Right lung (tissue), 5 donors: ENCODE measurements around the gene TACR2. TPM values are rescaled to one million over a fixed set of nuclear protein-coding genes. Genes with fewer than 3 reads are reported as not detected.

ENCODE experiments used
- DNase-seq, 2 donors: peaks; one replicate each; pipeline ENCODE4 v3.0.0-alpha.2; 2013
- polyA plus RNA-seq, 5 donors: library from polyadenylated mRNA; unstranded; fragments of 120-200 nt; gene quantifications; one replicate each; pipeline versions ENCODE4 v1.2.1 to v1.2.3, GENCODE V29; 2013; ENCODE audit warnings: inconsistent platforms in 1 of 5, low replicate concordance in 1 of 5; ENCODE audit not compliant: insufficient read length in 5 of 5, insufficient read depth in 1 of 5

Gene TACR2
- polyA plus RNA-seq, 5 donors = 0.45 to 1.0 (median 0.57) TPM

DNA sequence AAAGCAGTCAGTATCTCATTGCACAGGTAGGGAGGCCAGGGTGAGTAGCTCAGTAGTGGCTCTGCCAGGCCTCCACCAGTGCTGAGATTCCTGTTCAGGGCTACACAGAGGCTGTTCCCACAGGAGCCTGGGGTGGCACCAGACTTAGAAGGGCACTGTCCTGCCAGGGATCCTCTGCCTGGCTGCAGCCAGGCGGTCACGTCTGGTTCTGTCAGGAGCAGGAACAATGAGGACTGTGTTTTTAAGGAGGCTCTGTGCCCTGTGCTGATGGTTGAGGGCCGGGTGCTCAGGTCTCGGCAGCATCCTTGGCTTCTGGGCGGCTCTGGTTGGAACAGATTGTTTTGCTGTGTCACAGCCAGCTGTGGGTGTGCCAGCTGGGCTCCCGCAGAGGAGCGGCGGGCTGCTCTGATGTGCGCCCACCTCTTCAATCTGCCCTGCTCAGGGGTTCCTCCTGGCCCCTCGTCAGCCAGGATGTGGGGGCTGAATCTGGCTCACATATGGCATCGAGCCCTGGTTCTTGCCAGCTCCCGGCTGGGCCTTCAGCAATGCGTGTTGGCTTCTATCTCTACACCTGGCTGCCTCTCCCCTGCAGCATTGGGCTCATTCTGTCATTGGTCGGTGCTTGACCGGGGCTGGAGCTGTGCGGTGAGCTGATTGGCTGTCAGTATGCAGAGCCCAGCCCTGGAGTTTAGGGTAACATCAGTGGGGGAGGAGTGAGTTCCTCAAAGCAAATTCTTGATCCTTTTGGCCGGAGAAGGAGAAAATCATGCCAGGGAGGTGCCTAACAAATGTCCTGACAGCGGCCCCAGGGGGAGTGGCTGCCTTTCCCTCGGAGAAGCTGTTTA is 41.2 kb downstream of the TACR2 start:
- DNase-seq = peak; percentile 57 to 61

DNA sequence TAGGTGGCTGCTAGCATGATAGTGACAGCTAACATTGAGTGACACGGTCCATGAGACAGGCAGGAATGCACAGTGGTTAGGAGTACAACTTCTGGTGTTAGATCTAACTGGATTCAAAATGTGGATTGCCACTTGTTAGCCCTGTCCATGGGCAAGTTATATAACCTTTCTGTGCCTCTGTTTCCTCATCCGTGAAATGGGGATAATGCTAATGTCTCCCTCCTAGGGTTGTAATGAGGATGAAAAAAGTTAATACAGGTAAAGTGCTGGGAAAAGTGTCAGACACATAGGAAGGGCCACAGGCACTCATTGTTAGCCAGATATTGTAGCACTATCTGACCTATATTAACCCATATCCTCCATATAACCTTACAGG is 41.8 kb downstream of the TACR2 start:
- DNase-seq = no peak

DNA sequence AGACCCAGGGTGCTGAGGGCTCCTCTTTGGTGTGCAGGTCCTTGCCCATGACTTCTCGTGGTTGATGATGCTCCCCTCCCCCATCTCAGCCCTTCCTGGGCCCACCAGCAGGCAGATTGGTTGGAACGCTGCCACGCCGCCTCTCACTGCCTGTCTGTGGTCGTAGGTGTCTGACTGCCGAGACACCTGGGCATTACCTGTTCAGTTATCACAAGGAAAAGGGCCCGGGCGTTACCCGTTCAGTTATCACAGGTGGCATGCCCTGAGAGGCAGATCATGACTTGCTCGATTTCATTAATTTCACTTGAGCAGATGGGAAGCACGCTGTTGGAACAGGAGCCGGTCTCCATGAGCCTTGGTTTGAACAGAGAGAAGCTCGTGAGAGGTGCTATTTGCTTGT is 42.5 kb downstream of the TACR2 start:
- no peak for DNase-seq

DNA sequence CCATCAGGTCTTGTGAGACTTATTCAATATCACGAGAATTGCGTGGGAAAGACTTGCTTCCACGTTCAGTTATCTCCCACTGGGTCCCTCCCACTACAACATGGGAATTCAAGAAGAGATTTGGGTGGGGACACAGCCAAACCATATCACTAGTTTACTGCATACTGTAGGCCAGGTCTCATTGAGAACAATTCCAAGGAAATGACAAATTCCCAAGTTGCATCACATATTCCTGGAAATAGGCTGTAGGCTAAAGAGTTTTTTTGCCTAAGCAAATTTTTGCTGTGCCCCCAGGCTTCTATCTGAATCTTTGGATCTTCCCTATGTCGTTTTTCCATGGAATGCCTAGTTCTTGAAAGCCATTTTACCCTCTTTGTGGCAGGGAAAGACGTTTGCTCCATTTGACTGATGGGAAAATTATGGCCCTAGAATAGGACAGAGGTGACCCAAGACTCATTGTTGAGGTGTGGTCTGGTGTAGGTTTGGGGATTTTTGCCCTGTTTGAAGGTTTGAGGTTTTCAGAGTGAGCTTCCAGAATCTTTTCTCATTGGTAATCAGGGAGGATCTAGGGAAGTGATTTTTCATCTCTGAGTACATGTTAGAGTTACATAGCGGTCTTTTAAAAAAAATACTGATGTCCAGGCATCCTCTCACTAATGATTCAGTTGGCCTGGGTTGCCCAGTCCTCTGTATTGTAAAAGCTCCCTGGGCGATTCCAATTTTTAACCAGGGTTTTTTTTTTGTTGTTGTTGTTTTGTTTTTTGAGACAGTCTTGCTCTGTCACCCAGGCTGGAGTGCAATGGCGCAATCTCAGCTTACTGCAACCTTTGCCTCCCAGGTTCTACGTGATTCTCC is 44.4 kb downstream of the TACR2 start:
- no peak for DNase-seq

DNA sequence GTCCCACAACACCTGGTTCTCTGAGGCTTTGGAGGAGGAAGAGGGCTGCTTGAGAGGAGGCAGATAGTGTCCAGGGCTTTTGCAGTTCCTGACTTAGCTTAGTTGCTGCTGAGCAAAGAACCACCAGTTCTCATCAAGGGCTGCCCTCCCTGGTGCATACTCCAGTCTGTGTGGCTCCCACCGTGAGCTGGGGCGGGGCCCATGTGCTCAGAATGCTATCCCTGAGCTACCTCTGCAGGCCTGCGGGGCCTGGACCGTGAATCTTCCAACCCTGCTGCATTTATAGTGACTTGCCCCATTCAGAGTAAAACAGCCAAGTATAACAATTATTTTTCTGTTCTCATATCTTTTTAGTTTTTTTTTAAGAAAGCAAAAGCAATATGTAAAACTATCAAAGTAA is 49.2 kb downstream of the TACR2 start:
- no peak for DNase-seq

DNA sequence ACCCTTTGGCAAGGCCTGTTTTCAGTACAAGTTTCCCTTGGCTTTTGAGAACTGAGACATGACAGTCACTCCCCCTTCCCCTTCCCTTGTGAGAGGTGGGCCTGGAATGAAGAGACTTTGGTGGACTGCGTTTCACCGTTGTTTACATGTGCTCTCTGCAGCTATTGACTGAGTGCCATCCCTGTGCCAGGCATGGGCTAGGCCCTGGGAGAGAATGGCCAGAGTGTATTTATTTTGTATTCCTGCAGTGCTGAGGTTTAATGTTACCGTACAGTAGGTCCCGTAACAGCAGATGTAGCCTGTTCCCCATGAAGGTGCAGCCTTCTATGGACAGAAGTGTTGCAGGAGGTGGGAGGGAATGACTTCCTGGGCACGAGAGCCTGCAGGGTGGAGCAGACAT is 50.0 kb downstream of the TACR2 start:
- DNase-seq = no peak

DNA sequence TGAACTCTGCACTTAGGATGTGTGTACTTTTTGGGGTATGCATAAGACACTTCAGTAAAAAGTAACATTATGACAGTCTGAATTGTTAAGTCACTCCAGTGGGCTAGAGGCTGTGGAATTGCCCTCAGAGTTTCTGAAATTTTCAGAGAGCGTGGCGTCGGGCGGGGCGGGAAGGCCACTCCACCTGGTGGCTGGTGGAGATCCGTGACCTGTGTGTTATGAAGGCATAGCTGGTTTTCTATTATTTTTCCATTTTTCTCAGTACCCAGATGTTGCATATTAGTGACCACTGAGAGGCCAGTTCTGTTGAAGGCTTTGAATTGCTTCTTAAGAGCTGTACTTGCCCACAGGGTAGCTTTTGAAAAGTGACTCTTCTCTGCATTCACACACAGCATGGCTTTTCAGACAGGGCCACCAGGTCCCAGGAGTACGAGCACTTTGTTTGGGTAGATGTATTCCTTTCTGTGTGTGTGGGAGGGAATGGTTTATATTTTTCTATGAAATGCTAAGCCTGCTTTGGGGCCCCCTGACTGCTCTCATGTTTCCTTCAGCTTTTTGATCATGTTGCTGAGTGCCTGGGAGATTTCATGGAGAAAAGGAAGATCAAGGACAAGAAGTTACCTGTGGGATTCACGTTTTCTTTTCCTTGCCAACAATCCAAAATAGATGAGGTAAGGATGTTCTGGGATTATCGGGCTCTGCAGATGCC is 52.3 kb downstream of the TACR2 start:
- no peak for DNase-seq

DNA sequence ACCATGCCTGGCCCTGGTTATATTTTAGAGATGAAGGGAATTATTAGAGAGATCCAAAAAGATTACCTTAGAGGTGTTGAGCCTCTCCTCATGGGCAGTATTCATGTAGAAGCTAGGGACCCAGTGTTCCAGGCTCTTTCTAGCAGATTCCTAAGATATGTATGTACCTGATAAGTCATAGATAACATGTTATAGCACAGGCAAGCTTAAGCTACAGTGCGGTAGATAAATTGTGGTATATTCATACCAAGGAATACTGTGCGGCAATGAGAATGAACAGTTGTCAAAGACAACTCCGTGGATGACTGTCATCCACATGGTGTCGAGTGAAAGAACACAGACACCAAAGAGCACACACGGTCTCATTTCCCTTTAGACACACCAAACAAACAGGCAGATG is 53.1 kb downstream of the TACR2 start:
- no peak for DNase-seq

DNA sequence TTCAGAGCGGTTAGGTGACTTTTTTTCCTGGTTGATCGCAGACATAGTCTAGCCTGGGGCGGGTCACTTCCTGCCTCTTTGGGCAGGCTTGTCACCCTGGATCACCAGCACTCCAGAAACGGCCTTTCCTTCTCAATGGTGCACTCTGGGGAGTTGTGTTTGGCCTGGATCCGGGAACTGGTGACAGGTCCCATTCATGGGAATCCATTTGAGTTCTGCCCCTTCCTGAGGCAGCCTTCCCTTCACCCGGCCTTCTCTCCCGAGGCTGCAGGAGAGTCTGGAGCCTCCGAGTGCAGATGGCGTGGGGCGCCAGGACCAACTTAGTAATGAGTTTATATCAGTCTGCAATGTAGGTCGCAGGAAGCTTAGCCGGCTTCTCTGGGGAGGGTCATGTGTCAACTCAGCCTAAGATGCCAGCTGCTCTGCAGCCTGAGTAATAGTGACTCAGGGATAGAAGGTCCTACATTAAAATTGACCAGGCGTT is 54.2 kb downstream of the TACR2 start:
- no peak for DNase-seq

DNA sequence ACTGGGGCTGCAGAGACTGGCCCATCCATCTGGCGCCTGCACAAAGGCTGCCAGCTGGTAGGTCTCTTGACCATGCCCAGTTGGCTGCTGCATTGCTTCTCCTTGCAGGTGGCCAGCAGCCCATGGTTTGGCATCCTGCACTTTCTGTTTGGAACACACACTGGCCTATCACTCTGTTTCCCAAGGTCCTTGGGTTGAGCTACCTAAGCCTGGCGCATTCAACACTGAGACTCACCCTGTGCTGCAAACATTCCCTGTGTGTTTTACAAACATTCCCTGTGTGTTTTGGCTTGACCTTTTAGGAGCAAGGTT is 55.5 kb downstream of the TACR2 start:
- DNase-seq = no peak

DNA sequence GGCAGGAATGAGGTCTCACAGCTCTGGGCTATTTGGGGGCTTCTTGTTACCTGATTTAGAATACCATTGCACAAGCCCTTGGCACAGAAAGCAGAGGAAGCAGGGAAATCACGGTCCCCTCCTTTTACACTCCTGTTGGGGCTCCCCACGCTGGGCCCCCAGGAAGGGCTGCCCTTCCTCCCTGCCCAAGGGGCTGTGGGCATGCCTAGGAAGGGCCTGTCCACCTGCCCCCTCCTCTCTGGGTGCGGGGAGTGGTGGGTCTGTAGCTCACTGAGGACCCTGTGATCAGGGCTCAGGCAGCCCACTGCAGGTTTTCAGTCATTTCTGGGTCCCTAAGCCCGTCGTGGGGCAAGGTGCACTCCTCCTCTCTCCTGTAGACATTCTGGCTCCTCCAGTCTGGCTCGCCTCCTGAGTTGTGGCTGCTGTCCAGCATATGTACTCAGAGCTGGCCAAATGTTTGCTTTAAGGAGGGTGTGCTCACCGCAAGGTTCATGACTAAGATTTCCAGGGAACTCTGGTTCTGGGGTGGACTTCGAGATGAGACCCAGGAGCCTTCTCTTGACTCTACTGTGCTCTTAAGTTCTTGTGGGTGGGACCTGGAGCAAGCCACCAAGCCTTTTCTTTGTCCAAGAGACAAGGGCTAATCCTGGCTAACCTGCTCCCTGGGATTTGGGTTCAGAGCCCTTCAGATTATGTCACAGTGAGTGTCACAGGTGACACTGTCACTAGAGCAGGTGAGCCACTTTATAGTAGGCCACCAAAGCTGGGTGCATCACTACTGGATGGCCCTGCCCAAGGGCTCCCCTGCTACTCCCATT is 56.0 kb downstream of the TACR2 start:
- DNase-seq = peak in 1 of 2 donors; percentile 52

DNA sequence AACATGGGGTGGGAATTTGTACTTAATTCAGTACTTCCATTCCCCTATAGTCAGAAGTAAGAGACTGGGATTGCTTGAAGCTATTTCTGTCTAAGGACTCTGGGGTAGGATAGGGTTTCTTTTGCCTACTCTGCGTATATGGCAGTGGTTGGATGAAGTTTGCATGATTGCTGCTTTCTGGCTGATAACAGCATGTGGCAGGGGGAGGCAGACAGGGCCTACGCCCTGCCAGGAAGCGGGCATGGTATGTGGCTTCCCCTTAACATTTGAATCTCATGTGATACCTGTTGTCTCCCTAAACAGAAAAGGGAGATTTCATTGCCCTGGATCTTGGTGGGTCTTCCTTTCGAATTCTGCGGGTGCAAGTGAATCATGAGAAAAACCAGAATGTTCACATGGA is 57.1 kb downstream of the TACR2 start:
- no peak for DNase-seq

DNA sequence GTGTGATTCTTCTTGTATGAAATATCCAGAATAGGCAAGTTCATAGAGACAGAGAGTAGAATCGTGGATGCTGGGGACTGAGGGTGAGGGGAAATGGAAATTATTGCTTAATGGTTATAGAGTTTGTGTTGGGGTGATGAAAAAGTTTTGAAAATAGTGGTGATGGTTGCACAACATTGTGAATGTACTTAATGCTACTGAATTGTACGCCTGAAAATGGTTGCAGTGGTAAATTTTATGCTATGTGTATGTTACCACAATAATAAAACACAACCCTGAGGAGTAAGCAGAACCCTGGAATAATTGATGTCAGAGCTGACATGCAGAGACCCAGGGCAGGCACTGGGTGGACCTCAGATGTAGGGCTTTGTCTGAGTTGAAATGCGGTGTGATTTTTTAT is 57.6 kb downstream of the TACR2 start:
- no peak for DNase-seq

DNA sequence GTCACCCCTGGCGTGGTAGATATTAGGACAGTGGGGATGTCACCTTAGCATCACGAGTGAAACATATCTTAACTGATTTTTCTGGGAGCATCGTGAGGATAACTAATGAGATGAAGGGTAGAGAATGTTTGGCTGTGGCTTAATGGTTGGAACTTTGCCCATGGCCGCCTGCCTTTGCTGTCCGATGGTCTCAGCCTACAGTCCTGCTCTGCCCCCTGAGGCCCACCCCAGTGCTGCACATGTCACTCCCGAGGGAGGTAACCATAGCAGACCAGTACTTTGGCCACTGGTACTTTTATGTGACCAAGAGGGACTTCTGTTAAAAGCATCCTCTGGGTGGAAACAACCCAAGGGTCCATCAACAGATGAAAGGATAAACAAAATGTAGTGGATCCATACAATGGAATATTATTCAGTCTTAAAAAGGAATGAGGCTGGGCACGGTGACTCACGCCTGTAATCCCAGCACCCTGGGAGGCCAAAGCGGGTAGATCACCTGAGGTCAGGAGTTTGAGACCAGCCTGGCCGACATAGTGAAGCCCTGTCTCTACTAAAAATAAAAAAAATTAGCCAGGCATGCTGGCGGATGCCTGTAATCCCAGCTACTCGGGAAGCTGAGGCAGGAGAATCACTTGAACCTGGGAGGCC is 58.4 kb downstream of the TACR2 start:
- DNase-seq = no peak

DNA sequence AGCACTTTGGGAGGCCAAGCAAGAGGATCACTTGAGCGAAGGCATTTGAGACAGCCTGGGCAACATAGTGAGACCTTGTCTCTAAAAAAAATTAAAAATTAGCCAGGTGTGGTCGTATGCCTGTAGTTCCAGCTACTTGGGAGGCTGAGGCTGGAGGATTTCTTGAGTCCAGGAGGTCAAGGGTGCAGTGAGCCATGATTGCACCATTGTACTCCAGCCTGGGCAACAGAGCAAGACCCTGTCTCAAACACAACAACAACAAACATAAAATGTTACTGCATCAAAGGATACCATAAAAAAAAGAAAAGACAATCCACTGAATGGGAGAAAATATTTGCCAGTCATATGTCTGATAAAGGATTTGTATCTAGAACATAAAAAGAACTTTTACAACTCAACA is 60.5 kb downstream of the TACR2 start:
- no peak for DNase-seq

DNA sequence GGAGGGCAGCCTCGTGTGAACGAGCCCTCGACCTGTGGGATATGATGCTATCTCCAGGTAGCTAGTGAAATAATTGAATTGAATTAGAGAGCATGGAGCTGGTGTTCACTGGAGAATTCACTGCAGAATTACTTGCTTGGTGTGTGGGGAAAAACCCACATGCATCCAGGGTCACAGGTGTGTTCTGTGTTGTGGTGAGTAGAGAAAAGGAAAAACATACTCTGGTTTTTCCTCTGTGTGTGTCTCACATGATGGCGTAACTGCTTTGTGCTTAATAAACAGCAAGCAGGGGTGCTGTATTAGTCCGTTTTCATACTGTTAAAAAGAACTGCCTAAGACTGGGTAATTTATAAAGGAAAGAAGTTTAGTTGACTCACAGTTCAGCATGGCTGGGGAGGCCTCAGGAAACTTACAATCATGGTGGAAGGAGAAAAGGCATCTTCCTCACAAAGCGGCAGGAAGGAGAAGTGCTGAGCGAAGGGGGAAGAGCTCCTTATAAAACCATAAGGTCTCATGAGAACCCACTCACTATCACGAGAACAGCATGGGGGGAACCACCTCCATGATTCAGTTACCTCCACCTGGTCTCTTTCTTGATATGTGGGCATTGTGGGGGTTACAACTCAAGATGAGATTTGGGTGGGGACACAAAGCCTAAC is 62.6 kb downstream of the TACR2 start:
- no peak for DNase-seq
